Measurements from ENCODE around the gene OOSP4B.
"Not testable (repeated sequence)": the region's sequence is repeated elsewhere in the genome, so short reads cannot be mapped to it uniquely, and the experiment has no call there.

The OOSP4B gene

GRCh38 chr11:60064111-60064510 lies 47.1 kb downstream of the OOSP4B start:
- DNase-seq = no peak

- no peak for DNase-seq
These were observed 48.8 kb downstream of the OOSP4B start for GRCh38 chr11:60065801-60066200.

- DNase-seq = no peak
These were observed 52.5 kb downstream of the OOSP4B start for GRCh38 chr11:60069450-60069849.

GRCh38 chr11:60071644-60072043 lies 54.7 kb downstream of the OOSP4B start:
- not testable (repeated sequence) for DNase-seq

DNA sequence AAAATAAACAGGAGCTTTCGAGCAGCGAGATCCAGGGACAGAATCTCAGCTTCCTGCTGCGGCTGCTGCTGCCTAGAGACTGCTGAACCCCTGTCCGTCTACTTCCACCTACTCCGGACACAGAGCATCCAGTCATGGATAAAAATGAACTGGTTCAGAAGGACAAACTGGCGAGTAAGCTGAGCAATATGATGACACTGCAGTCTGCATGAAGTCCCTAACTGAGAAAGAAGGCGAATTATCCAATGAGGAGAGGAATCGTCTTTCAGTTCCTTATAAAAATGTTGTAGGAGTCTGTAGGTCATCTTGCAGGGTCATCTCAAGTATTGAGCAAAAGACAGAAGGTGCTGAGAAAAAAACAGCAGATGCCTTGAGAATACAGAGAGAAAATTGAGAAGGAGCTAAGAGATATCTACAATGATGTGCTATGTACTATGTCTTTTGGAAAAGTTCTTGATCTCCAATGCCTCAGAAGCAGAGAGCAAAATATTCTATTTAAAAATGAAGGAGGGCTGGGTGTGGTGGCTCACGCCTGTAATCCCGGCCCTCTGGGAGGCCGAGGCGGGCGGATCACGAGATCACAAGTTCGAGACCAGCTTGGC lies 60.3 kb downstream of the OOSP4B start:
- DNase-seq = no peak

DNA sequence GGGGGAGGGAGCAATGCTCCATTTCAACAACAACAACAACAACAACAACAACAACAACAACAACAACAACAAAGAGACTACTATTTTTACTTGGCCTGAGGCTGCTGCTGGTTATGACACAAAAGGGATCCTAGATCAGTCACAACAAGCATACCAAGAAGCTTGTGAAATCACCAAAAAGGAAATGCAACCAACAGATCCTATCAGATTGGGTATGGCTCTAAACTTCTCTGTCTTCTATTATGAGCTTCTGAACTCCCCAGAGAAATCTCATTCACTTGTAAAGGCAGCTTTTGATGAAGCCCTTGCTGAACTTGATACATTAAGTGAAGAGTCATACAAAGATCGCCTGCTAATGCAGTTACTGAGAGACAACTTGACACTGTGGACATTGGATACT lies 61.0 kb downstream of the OOSP4B start:
- no peak for DNase-seq

- no peak for DNase-seq
These were observed 61.8 kb downstream of the OOSP4B start for GRCh38 chr11:60078745-60079144.

DNA sequence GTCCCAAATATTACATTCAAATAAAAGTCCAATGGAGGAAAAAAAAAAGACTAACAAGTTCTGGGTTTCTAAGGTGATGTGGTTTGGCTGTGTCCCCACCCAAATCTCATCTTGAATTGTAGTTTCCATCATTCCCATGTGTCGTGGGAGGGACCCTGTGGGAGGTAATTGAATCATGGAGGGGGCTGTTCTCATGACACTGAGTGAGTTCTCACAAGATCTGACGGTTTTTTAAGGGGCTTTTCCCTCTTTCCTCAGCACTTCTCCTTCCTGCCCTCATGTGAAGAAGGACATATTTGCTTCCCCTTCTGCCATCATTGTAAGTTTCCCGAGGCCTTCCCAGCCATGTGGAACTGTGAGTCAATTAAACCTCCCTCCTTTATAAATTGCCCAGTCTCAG lies 63.6 kb downstream of the OOSP4B start:
- no peak for DNase-seq
